ENCODE data around the gene ADGRV1. TPM values are rescaled to one million over a fixed set of nuclear protein-coding genes. Genes with fewer than 3 reads are reported as not detected.

The ADGRV1 gene
- total and polyA plus RNA-seq, 2 donors (not counting 3 experiments of a cell fraction or from before 2014, with no cell fraction given) = 0.11 to 0.55 TPM

DNA sequence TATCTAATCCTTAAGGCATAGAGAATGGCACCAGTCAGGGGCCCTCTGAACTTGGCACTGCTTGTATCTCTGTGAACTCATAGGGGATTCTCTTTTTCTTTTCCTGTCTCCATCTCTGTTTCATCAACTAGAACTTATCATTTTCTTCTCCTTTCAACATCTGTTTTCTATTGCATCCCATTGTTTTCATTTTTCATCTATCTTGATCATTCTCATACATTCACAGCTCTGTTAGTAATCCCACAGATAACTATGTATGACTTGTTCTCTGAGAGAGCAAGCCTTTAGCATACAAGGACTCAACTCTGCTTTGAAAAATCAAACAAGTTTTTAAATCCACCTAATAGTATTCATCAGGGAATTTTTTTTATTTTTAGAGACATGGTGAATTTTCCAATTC, 560.2 kb downstream of the ADGRV1 start:
- Histone ChIP-seq H3K27me3 (ENCODE audit: control insufficient read depth in 2 of 2, insufficient read depth in 2 of 2, low read length in 2 of 2) (no peaks in the 10 kb centered on the region), H3K79me2 (ENCODE audit: control insufficient read depth, insufficient read depth, low read length) (no peaks in the 10 kb centered on the region), H3K9me3 (replicated peaks; ENCODE audit: control insufficient read depth, insufficient read depth, low read length) (no peaks in the 10 kb centered on the region), H3K4me1 (ENCODE audit: control insufficient read depth, extremely low read depth, insufficient read depth, low read length) (peaks cover 10% of the 10 kb centered on the region), H3K36me3 (ENCODE audit: control insufficient read depth in 2 of 2, extremely low read depth in 1 of 2, insufficient read depth in 2 of 2, low read length in 2 of 2) (no peaks in the 10 kb centered on the region), H2AFZ (ENCODE audit: low read depth, low read length) (no peak overlapping the region), H3K27ac (ENCODE audit: insufficient read depth, low read depth, low read length) (no peak overlapping the region), H3K4me2 (ENCODE audit: insufficient read depth, low read length) (no peak overlapping the region), H3K9ac (replicated peaks; ENCODE audit: extremely low read depth, insufficient read depth, low read length) (no peak overlapping the region), H4K20me1 (replicated peaks; ENCODE audit: control insufficient read depth, extremely low read depth, insufficient read depth, low read length) (no peaks in the 10 kb centered on the region), H3K9me1 (replicated peaks; ENCODE audit: control insufficient read depth, extremely low read depth, insufficient read depth, low read length) (no peaks in the 10 kb centered on the region), H3K4me3 (replicated peaks in 1 of 3; ENCODE audit: insufficient read depth in 1 of 3, low read depth in 1 of 3, low read length in 3 of 3) (no peak overlapping the region)
- no TSS peak for BruUV-seq (replicated peaks)
- FAIRE-seq = no peak
- dilution Hi-C loops (cut with MboI; ENCODE audit: extremely low pct_ligation_motif_present, low sequenced_read_pairs) (no loop called here), intact Hi-C loops (cut with micrococcal nuclease) (loop anchor here (5.0 kb wide), 1 partner anchor 39 kb away; no protein-coding TSS in a partner anchor)
- POLR2A ChIA-PET = no interaction called here
- DNase-seq (ENCODE audit: low read depth, low spot score) = no peak
- TF ChIP-seq FOS (IDR thresholded peaks at IDR 0.05; ENCODE audit: borderline replicate concordance, insufficient read depth, low read length) = no peak
- CTCF ChIA-PET = interaction anchor here (0.9 to 1.4 kb wide), 2 partner anchors 15 to 186 kb away, joined by 3 read pairs; no protein-coding TSS in a partner anchor

DNA sequence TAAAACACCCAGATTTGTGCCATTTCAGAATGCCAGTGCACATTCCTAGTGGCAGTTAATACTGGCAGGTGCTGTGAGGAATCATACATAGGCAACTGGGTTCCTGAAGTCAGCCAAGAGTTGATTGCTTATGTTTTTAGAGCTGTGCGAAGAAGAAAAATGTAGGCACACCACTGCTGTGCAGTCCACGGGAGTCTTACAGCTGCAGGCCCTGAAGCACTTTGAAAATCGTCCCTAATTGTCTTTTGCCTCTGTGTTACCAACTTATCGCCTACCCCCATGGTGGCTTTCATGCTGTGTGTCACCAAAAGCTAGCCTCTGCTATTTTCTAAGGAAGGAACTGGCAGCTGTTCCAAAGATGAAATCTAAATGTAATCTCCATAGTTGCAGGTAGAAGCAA, 560.6 kb downstream of the ADGRV1 start:
- Histone ChIP-seq H3K27me3 (ENCODE audit: control insufficient read depth in 2 of 2, insufficient read depth in 2 of 2, low read length in 2 of 2) (no peaks in the 10 kb centered on the region), H3K9me3 (replicated peaks; ENCODE audit: control insufficient read depth, insufficient read depth, low read length) (no peaks in the 10 kb centered on the region), H3K9me1 (replicated peaks; ENCODE audit: control insufficient read depth, extremely low read depth, insufficient read depth, low read length) (no peaks in the 10 kb centered on the region), H3K79me2 (ENCODE audit: control insufficient read depth, insufficient read depth, low read length) (no peaks in the 10 kb centered on the region), H3K4me2 (ENCODE audit: insufficient read depth, low read length) (no peak overlapping the region), H4K20me1 (replicated peaks; ENCODE audit: control insufficient read depth, extremely low read depth, insufficient read depth, low read length) (no peaks in the 10 kb centered on the region), H3K27ac (ENCODE audit: insufficient read depth, low read depth, low read length) (no peak overlapping the region), H3K4me3 (replicated peaks in 1 of 3; ENCODE audit: insufficient read depth in 1 of 3, low read depth in 1 of 3, low read length in 3 of 3) (no peak overlapping the region), H2AFZ (ENCODE audit: low read depth, low read length) (no peak overlapping the region), H3K9ac (replicated peaks; ENCODE audit: extremely low read depth, insufficient read depth, low read length) (no peak overlapping the region), H3K36me3 (ENCODE audit: control insufficient read depth in 2 of 2, extremely low read depth in 1 of 2, insufficient read depth in 2 of 2, low read length in 2 of 2) (no peaks in the 10 kb centered on the region), H3K4me1 (ENCODE audit: control insufficient read depth, extremely low read depth, insufficient read depth, low read length) (peaks cover 10% of the 10 kb centered on the region)
- intact Hi-C loops (cut with micrococcal nuclease) = loop anchor here (5.0 kb wide), 1 partner anchor 38 kb away; no protein-coding TSS in a partner anchor
- no peak for FAIRE-seq
- no TSS peak for BruUV-seq (replicated peaks)
- ChIA-PET POLR2A (no interaction called here), CTCF (interaction anchor here (1.4 kb wide), 2 partner anchors 15 to 265 kb away, joined by 3 read pairs; no protein-coding TSS in a partner anchor)
- DNase-seq (ENCODE audit: low read depth, low spot score) = no peak
- dilution Hi-C loops (cut with MboI; ENCODE audit: extremely low pct_ligation_motif_present, low sequenced_read_pairs) = no loop called here
- TF ChIP-seq EZH2 (IDR thresholded peaks at IDR 0.05; ENCODE audit: borderline replicate concordance, low read depth, low read length, severe bottlenecking) (no peak), MYC (IDR thresholded peaks at IDR 0.05; ENCODE audit: low read depth, low read length) (no peak), GATA2 (IDR thresholded peaks at IDR 0.05; ENCODE audit: insufficient read depth, insufficient read length, low read depth, low read length) (no peak), POLR2A (IDR thresholded peaks at IDR 0.05; ENCODE audit: low read depth, low read length) (no peak), FOS (IDR thresholded peaks at IDR 0.05; ENCODE audit: borderline replicate concordance, insufficient read depth, low read length) (no peak), POLR2AphosphoS5 (IDR thresholded peaks at IDR 0.05; ENCODE audit: insufficient read depth, low read depth, low read length) (no peak)
- TF ChIP-seq, protein P1, sequence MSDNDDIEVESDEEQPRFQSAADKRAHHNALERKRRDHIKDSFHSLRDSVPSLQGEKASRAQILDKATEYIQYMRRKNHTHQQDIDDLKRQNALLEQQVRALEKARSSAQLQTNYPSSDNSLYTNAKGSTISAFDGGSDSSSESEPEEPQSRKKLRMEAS (IDR thresholded peaks at IDR 0.05; ENCODE audit: insufficient read depth, insufficient read length) = no peak
